Neutrophil (primary cell): ENCODE measurements around the gene COL24A1.

ENCODE experiments used
- H3K27ac ChIP-seq: fragments of 200-600 bp; sonication (generic); 2 replicates; pipeline ENCODE4 v1.5.1; 2016; ENCODE audit warnings: mild to moderate bottlenecking, moderate library complexity
- H3K27me3 ChIP-seq: fragments of 200-600 bp; sonication (generic); 2 replicates; pipeline ENCODE4 v1.6.0; 2016; ENCODE audit warnings: mild to moderate bottlenecking
- H3K36me3 ChIP-seq: fragments of 200-600 bp; sonication (generic); 2 replicates; pipeline ENCODE4 v1.5.1; 2017
- H3K4me1 ChIP-seq, 2 experiments: fragments of 200-600 bp in 1 of 2; sonication (generic) in 1 of 2; 1 replicate in 1 of 2; 2 replicates in 1 of 2; pipeline versions ENCODE4 v1.5.1 to v1.6.1; 2013 to 2016; ENCODE audit warnings: low read depth in 1 of 2, low read length in 1 of 2, mild to moderate bottlenecking in 1 of 2, moderate library complexity in 1 of 2; ENCODE audit not compliant: control insufficient read depth in 1 of 2, insufficient read depth in 1 of 2
- H3K4me3 ChIP-seq, 2 experiments: fragments of 200-600 bp in 1 of 2; sonication (generic) in 1 of 2; 1 replicate in 1 of 2; 2 replicates in 1 of 2; pipeline ENCODE4 v1.5.1; 2013 to 2016; ENCODE audit warnings: low read depth in 1 of 2, low read length in 1 of 2, mild to moderate bottlenecking in 1 of 2, moderate library complexity in 1 of 2
- H3K9me3 ChIP-seq: fragments of 200-600 bp; sonication (generic); 2 replicates; pipeline ENCODE4 v1.5.1; 2016
- CTCF ChIP-seq: fragments of 200-600 bp; sonication (generic); IDR thresholded peaks from 2 replicates; pipeline ENCODE4 v1.5.1; 2016; ENCODE audit warnings: antibody characterized with exemption

The COL24A1 gene

GRCh38 chr1:86197206-86197855 lies 40.8 kb upstream of the COL24A1 start:
- H3K36me3 ChIP-seq, result no peaks in the 10 kb centered on the region
- no peak overlapping the region for H3K4me3 ChIP-seq
- no peak for TF ChIP-seq CTCF
- no peaks in the 10 kb centered on the region for H3K27me3 ChIP-seq
- H3K9me3 ChIP-seq, result no peaks in the 10 kb centered on the region
- H3K4me1 ChIP-seq, result no peaks in the 10 kb centered on the region
- no peak overlapping the region for H3K27ac ChIP-seq

- Histone ChIP-seq H3K27ac (no peak overlapping the region), H3K4me1 (no peaks in the 10 kb centered on the region), H3K4me3 (no peak overlapping the region), H3K9me3 (no peaks in the 10 kb centered on the region), H3K36me3 (no peaks in the 10 kb centered on the region), H3K27me3 (no peaks in the 10 kb centered on the region)
- no peak for TF ChIP-seq CTCF
These were observed 38.7 kb upstream of the COL24A1 start for GRCh38 chr1:86195281-86195680.

GRCh38 chr1:86194491-86195034 lies 38.0 kb upstream of the COL24A1 start:
- no peaks in the 10 kb centered on the region for H3K27me3 ChIP-seq
- H3K4me3 ChIP-seq, result no peak overlapping the region
- TF ChIP-seq CTCF, result no peak

GRCh38 chr1:86192417-86192816 lies 35.8 kb upstream of the COL24A1 start:
- no peak overlapping the region for H3K4me3 ChIP-seq
- no peak overlapping the region for H3K27ac ChIP-seq
- no peaks in the 10 kb centered on the region for H3K27me3 ChIP-seq
- no peaks in the 10 kb centered on the region for H3K9me3 ChIP-seq
- H3K36me3 ChIP-seq, result no peaks in the 10 kb centered on the region
- no peak for TF ChIP-seq CTCF
- no peaks in the 10 kb centered on the region for H3K4me1 ChIP-seq

More at GRCh38 chr1:86194491-86195034, 38.0 kb upstream of the COL24A1 start:
- no peaks in the 10 kb centered on the region for H3K4me1 ChIP-seq
- no peaks in the 10 kb centered on the region for H3K9me3 ChIP-seq
- H3K36me3 ChIP-seq, result no peaks in the 10 kb centered on the region
- no peak overlapping the region for H3K27ac ChIP-seq

- no peak for TF ChIP-seq CTCF
- H3K4me1 ChIP-seq, result no peaks in the 10 kb centered on the region
- H3K27me3 ChIP-seq, result no peaks in the 10 kb centered on the region
- no peak overlapping the region for H3K4me3 ChIP-seq
- no peaks in the 10 kb centered on the region for H3K9me3 ChIP-seq
- H3K27ac ChIP-seq, result no peak overlapping the region
- H3K36me3 ChIP-seq, result no peaks in the 10 kb centered on the region
These were observed 35.4 kb upstream of the COL24A1 start for GRCh38 chr1:86191958-86192357.
